Stimulated activated naive CD4-positive, alpha-beta T cell (primary cell): ENCODE data around the gene PTCD2.

Experiments
- DNase-seq, 6 experiments: peaks; one replicate each; lab custom pipeline; 2025; lab: John Stamatoyannopoulos, UW

PTCD2 gene

GRCh38 chr5:72319976-72320752 is at the start of gene PTCD2, which contains the start of gene MRPS27:
PTCD2 (plus strand) TSS chr5:72320373; CDS start chr5:72320383, 10 bp downstream.
MRPS27 (minus strand) TSS chr5:72320240; CDS start chr5:72320221, 19 bp downstream.
- peak; percentile 84 to 95 (median 93) for DNase-seq

GRCh38 chr5:72271702-72272101 is 48.5 kb upstream of the PTCD2 start:
- DNase-seq, result no peak

- no peak for DNase-seq
These were observed 47.8 kb upstream of the PTCD2 start for GRCh38 chr5:72272398-72272797.

- DNase-seq, result no peak
These were observed 46.6 kb upstream of the PTCD2 start for GRCh38 chr5:72273547-72273946.

- no peak for DNase-seq
These were observed 43.9 kb upstream of the PTCD2 start for GRCh38 chr5:72276219-72276752.

- DNase-seq, result no peak
These were observed 39.5 kb upstream of the PTCD2 start for GRCh38 chr5:72280581-72281069.

- DNase-seq, result no peak
These were observed 38.8 kb upstream of the PTCD2 start for GRCh38 chr5:72281430-72281763.

GRCh38 chr5:72281764-72282499 is 38.2 kb upstream of the PTCD2 start:
- no peak for DNase-seq

GRCh38 chr5:72282878-72283277 is 37.3 kb upstream of the PTCD2 start:
- DNase-seq, result no peak

- no peak for DNase-seq
These were observed 36.8 kb upstream of the PTCD2 start for GRCh38 chr5:72283358-72283757.

GRCh38 chr5:72284559-72285423 is 35.4 kb upstream of the PTCD2 start:
- no peak for DNase-seq

- no peak for DNase-seq
These were observed 34.8 kb upstream of the PTCD2 start for GRCh38 chr5:72285424-72285821.

- no peak for DNase-seq
These were observed 33.4 kb upstream of the PTCD2 start for GRCh38 chr5:72286798-72287197.

GRCh38 chr5:72288924-72289323 is 31.2 kb upstream of the PTCD2 start:
- no peak for DNase-seq

GRCh38 chr5:72290356-72291133 is 29.6 kb upstream of the PTCD2 start:
- no peak for DNase-seq

- no peak for DNase-seq
These were observed 28.6 kb upstream of the PTCD2 start for GRCh38 chr5:72291601-72292000.

- no peak for DNase-seq
These were observed 27.8 kb upstream of the PTCD2 start for GRCh38 chr5:72292411-72292810.

- DNase-seq, result no peak
These were observed 26.6 kb upstream of the PTCD2 start for GRCh38 chr5:72293495-72294055.

GRCh38 chr5:72294473-72294872 is 25.7 kb upstream of the PTCD2 start:
- no peak for DNase-seq

- DNase-seq, result no peak
These were observed 24.6 kb upstream of the PTCD2 start for GRCh38 chr5:72295539-72295938.

GRCh38 chr5:72296256-72296655 is 23.9 kb upstream of the PTCD2 start:
- DNase-seq, result no peak
